HUES64 (cell line): ENCODE data around the gene TSPAN9.

Source experiments
- H3K27ac ChIP-seq: 2 replicates; pipeline ENCODE4 v1.7.0; 2013; ENCODE audit warnings: low read depth, low read length, inconsistent platforms
- H3K27me3 ChIP-seq: 2 replicates; pipeline ENCODE4 v1.6.1; 2013; ENCODE audit warnings: mild to moderate bottlenecking, low read length; ENCODE audit not compliant: insufficient read depth
- H3K36me3 ChIP-seq: 2 replicates; pipeline ENCODE4 v1.6.1; 2013; ENCODE audit warnings: mild to moderate bottlenecking, low read length; ENCODE audit not compliant: insufficient read depth
- H3K4me1 ChIP-seq: 2 replicates; pipeline ENCODE4 v1.6.1; 2013; ENCODE audit warnings: mild to moderate bottlenecking, low read length, moderate library complexity; ENCODE audit not compliant: insufficient read depth
- H3K4me3 ChIP-seq: 2 replicates; pipeline ENCODE4 v1.5.1; 2013; ENCODE audit warnings: mild to moderate bottlenecking, low read length, moderate library complexity
- H3K9ac ChIP-seq: 2 replicates; pipeline ENCODE4 v1.6.1; 2013; ENCODE audit warnings: mild to moderate bottlenecking, low read depth, low read length
- H3K9me3 ChIP-seq: 2 replicates; pipeline ENCODE4 v1.6.1; 2013; ENCODE audit warnings: low read depth, low read length; ENCODE audit not compliant: insufficient read depth
- WGBS: fragments of 150-250, 120-280 bp; methylation state at CpG from one replicate; pipeline ENCODE4 v1.1.7; 2013; ENCODE audit warnings: missing lambda C conversion rate; 5-methylcytosine and 5-hydroxymethylcytosine counted together

TSPAN9 gene

DNA sequence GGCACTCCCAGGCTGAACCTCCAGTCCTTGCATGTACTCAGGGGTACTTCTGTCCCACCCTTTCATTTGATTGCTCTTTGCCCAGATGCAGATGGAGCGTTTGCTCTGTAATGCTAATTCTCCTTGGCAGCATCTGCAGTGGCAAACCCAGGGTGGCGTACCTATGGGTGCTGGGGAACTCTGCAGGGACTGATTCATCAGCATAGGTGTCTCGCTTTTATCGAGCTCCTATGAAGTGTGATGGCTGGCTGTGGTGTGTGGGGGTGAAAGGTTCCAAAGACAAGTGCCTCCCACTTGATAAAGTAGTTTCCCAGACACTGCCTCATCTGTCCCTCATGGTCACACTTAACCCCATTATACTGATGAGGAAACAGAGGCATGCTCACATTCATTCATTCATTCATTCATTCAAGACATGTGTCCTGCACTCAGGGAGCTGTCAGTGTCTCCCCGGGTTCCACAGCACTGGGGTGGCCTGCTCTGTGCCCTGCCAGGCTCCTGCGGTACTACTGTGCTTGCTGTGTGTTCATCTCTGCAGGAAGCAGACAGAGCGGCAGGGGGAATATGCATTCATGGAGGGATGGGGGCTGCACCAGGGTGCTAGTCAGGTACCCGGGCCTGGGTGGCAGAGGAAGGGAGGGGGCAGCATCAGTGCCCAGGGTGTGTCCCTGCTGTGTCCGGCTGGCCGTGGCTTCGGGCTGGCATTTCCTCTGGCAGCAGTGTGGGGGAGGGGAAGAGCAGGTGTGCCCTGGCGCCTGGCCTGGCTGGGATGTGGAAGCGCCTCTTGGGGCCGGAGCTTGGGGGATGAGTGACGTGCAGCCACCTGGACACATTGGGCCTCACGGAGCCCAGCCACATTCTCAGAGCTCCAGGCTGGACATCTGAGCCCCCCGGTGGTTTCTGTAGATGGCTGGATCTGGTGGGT is 110.9 kb downstream of the TSPAN9 start:
- H3K4me3 ChIP-seq: no peak overlapping the region
- H3K9ac ChIP-seq: no peak overlapping the region
- H3K4me1 ChIP-seq: peaks cover 8% of the 10 kb centered on the region; the same call in 1 of the 2 replicates
- H3K27me3 ChIP-seq: no peaks in the 10 kb centered on the region
- 92% methylated on average over 17 of the region's 17 CpGs for WGBS
- no peak overlapping the region for H3K27ac ChIP-seq
- H3K36me3 ChIP-seq: no peaks in the 10 kb centered on the region
- no peaks in the 10 kb centered on the region for H3K9me3 ChIP-seq

DNA sequence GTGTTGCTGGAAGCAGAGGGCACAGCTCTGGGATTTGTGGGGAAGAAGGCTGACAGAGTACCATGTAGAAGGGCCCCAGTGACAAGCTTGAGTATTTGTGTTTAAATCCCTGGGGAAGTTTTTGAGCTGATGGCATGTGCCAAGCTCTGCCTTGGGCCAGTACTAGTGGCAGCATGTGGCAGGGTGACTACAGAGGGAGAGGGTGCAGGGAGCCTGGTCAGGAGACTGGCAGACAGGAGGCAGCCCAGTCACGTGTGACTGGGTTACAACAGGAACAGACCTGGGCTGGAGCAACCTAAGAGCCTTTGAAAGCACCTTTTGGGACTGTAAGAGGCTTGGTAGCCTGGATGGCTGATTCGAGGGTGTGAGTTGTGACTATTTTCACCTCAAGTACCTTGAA is 112.1 kb downstream of the TSPAN9 start:
- Histone ChIP-seq H3K36me3 (no peaks in the 10 kb centered on the region), H3K4me1 (peaks cover 8% of the 10 kb centered on the region; the same call in 1 of the 2 replicates), H3K27me3 (no peaks in the 10 kb centered on the region), H3K4me3 (no peak overlapping the region), H3K27ac (no peak overlapping the region), H3K9me3 (no peaks in the 10 kb centered on the region), H3K9ac (no peak overlapping the region)
- WGBS: 83% methylated on average over 2 of the region's 2 CpGs

DNA sequence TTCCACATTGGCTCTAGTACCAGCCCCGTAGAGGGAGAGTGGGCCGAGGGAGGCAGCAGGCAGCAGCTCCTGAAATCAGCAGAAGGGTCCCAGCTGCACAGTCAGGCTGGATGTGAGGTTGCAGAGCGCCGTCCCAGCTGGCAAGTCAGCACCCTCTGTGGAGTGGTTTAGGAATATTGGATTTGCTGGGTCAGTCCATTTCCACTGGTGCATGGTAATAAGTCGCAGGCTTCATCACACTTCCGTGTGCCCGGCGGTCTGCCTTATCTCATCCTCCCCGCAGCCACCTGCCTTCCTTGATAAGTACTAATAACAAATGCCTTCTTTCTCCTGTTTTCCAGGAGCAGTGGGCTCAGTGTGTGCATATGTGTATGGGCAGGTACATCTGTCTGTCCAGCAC is 112.9 kb downstream of the TSPAN9 start:
- H3K36me3 ChIP-seq: no peaks in the 10 kb centered on the region
- H3K9me3 ChIP-seq: no peaks in the 10 kb centered on the region
- no peak overlapping the region for H3K27ac ChIP-seq
- H3K4me1 ChIP-seq: peaks cover 10% of the 10 kb centered on the region
- no peaks in the 10 kb centered on the region for H3K27me3 ChIP-seq
- WGBS: 73% methylated on average over 9 of the region's 9 CpGs
- H3K9ac ChIP-seq: no peak overlapping the region
- H3K4me3 ChIP-seq: no peak overlapping the region

DNA sequence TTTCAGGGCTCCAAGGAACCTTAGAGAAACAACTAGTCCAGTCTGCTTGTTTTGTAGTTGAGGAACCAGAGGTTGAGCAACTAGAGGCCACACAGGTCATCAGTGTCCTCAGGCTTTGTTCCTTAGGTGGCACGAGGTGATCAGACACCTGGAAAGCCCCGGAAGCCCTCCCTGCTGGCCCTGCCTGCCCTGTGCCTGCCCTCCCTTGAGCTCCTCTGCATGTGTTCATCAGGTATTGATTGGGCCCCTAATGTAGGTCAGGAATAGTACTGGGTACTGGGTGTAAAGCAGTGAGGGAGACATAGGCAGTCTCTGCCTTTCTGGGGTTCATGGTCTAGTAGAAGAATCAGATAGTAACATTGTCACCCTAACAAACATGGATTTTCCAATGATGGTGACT is 114.3 kb downstream of the TSPAN9 start:
- H3K27me3 ChIP-seq: no peaks in the 10 kb centered on the region
- peaks cover 14% of the 10 kb centered on the region; the same call in 1 of the 2 replicates for H3K4me1 ChIP-seq
- no peaks in the 10 kb centered on the region for H3K36me3 ChIP-seq
- WGBS: 80% methylated on average over 2 of the region's 2 CpGs
- H3K9me3 ChIP-seq: no peaks in the 10 kb centered on the region
- H3K9ac ChIP-seq: no peak overlapping the region
- H3K4me3 ChIP-seq: no peak overlapping the region
- H3K27ac ChIP-seq: no peak overlapping the region

DNA sequence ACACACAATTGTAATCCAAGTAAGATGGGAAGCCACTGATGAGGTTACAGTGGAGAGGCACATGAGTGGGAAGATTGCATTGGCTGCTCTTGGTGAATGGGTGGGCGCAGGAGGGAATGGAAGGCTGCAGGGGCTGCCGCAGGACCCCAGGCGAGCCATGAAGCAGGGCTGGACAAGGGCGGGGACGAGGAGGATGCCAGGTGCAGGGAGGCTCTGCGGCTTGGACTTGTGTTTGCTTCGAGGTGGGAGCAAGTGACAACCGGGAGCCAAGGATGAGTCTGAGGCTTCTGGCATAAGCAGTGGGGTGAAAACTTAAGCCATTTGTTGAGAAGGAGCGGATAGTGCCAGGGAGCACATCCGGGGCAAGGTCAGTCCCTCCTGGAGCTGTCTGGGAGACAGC is 115.0 kb downstream of the TSPAN9 start:
- Histone ChIP-seq H3K36me3 (no peaks in the 10 kb centered on the region), H3K27ac (no peak overlapping the region), H3K4me1 (peaks cover 21% of the 10 kb centered on the region), H3K4me3 (no peak overlapping the region), H3K9me3 (no peaks in the 10 kb centered on the region), H3K9ac (no peak overlapping the region), H3K27me3 (no peaks in the 10 kb centered on the region)
- WGBS: 92% methylated on average over 10 of the region's 10 CpGs

DNA sequence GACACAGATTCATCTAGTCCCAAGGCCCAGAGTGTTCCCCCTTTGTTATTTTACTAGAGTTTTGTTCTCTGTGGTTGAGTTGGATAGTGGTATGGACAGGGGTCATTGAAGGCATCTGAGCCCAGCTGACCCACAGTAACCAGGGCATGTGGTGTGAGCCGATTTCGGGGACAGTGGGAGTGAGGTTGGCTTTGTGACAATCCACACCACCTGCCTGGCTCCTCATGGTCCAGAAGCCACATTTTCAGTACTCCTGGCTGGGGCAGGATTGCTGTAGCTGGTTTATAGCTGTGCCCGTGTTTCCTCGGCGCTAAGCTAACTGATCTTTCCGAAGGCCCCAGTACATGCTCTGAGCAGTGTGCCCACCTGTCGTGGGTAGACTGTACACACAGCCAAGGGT is 116.0 kb downstream of the TSPAN9 start:
- Histone ChIP-seq H3K4me1 (peaks cover 22% of the 10 kb centered on the region), H3K36me3 (no peaks in the 10 kb centered on the region), H3K4me3 (no peak overlapping the region), H3K9ac (no peak overlapping the region), H3K9me3 (no peaks in the 10 kb centered on the region), H3K27me3 (no peaks in the 10 kb centered on the region), H3K27ac (no peak overlapping the region)
- WGBS: 94% methylated on average over 7 of the region's 7 CpGs

DNA sequence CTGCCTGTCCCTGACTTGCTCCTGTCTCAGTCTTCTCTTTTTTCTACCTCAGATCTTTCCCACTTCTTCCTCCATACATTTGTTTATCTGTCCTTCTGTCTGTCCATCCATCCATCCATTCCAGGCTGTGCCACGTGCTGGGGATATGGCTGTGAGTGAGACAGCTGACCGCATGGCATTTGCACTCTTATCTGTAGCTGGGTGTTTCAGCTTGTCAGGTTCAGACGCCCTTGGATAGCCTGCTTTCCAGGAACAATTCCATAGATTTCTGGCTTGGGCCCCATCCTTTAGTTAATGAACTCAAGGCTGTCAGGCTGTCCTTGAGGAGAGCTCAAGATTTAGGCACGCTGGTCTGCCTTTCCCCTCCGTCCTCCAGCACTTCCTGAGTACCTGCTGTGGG is 116.6 kb downstream of the TSPAN9 start:
- no peak overlapping the region for H3K4me3 ChIP-seq
- H3K9ac ChIP-seq: no peak overlapping the region
- WGBS: 76% methylated on average over 5 of the region's 5 CpGs
- H3K9me3 ChIP-seq: no peaks in the 10 kb centered on the region
- peaks cover 1% of the 10 kb centered on the region for H3K27me3 ChIP-seq
- H3K27ac ChIP-seq: no peak overlapping the region
- H3K4me1 ChIP-seq: peaks cover 22% of the 10 kb centered on the region
- no peaks in the 10 kb centered on the region for H3K36me3 ChIP-seq

DNA sequence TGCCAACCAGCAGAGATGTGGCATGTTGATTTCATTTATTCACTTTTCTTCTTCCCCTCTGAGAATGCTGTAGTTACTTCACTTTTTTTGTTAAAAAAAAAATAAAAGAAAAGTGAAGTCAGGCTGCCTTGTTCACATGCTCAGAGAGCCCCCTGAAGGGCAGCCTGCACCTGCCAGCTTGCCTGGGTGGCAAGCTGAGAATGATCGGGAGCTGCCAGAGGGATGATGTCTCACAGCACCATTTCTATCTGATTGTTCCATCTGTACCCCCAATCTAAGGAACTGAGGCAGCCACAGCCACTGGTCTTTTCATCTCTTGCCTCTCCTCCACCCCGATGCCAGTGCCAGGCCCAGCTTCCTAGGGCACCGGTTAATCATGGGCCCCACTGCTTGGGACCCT is 118.2 kb downstream of the TSPAN9 start:
- Histone ChIP-seq H3K27ac (no peak overlapping the region), H3K4me1 (peaks cover 22% of the 10 kb centered on the region), H3K27me3 (peaks cover 16% of the 10 kb centered on the region), H3K4me3 (no peak overlapping the region), H3K36me3 (no peaks in the 10 kb centered on the region), H3K9ac (no peak overlapping the region), H3K9me3 (no peaks in the 10 kb centered on the region)
- 74% methylated on average over 3 of the region's 3 CpGs for WGBS

DNA sequence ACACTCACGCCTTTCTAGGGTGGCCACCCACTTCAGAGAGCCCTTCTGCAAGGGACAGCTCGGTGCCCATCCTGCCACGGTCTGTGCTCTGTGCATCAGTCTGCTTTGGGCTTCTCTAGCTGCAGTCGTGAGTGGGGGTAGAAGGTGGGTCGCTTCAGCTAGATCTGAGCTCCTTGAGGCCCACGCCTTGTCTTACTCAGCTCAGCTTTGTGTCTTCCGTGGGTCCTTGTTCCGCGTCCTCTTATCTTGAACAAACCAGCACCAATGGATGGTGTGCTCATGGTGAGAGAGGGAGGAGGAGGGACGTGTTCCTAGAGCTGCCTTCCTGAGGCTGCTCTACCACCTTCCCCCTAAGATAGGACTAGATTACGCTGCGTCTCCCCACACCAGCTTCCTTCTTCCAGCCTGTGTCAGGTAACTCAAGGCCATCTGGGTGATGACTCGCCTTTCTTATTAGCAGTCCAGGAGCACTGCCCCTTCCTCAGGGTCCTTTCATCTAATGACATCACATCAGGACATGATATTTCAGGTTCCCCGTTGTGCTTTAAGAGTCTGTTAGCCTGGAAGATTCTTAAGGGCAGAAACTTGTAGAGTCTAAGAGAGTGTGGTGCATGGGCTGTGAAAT is 118.8 kb downstream of the TSPAN9 start:
- WGBS: 82% methylated on average over 14 of the region's 14 CpGs
- Histone ChIP-seq H3K27ac (no peak overlapping the region), H3K4me1 (peaks cover 22% of the 10 kb centered on the region), H3K36me3 (no peaks in the 10 kb centered on the region), H3K9me3 (no peaks in the 10 kb centered on the region), H3K4me3 (no peak overlapping the region), H3K27me3 (peaks cover 22% of the 10 kb centered on the region), H3K9ac (no peak overlapping the region)

DNA sequence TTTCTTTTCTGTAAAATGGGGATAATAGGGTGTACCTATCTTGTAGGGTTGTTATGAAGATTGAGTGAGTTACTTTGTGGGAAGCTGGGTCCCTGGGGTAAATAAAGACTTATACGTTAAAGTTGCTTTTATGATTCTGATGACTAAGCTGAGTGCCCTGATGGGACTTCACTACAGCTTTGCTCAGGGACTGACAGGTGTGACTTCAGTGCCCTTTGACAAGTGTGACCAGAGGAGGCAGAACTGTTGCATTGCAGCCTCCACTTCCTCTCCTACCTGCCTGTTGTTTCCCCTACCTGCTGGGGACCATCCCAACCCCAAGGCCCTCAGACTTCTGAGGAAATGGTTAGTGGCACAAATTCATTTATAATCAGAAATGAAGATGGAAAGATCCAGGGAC is 119.3 kb downstream of the TSPAN9 start:
- no peak overlapping the region for H3K27ac ChIP-seq
- no peaks in the 10 kb centered on the region for H3K9me3 ChIP-seq
- peaks cover 27% of the 10 kb centered on the region for H3K27me3 ChIP-seq
- WGBS: 45% methylated on average over 1 of the region's 1 CpG
- no peaks in the 10 kb centered on the region for H3K36me3 ChIP-seq
- H3K4me1 ChIP-seq: peaks cover 26% of the 10 kb centered on the region
- no peak overlapping the region for H3K9ac ChIP-seq
- no peak overlapping the region for H3K4me3 ChIP-seq

DNA sequence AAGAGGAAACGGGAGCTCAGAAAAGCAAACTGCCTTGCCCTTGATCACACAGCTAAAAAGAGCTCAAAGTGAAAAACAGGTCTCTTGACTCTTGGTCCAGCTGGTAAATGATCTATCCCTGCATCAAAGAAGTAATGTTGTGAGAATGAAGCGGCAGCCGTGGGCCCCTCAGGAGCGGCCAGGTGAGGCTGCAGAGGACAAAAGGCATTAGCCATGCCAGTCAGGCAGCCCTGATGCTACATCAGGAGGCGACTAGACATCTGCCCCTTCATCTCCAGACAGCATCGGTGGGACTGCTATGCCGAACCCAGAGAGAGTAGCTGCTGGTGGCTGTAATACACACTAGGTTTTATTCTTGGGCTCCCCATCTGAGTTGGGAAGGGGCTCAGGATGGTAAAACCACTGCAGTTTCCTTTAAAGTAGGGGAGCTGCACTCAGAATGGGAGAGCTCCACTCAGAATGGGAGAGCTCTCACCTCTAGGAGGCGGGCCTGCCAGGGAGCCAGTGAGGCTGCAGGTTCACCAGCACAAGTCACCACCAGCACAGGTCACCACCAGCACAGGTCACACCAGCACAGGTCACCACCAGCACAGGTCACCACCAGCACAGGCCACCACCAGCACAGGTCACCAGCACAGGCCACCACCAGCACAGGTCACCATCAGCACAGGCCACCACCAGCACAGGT is 120.1 kb downstream of the TSPAN9 start:
- no peak overlapping the region for H3K27ac ChIP-seq
- H3K36me3 ChIP-seq: no peaks in the 10 kb centered on the region
- H3K4me3 ChIP-seq: no peak overlapping the region
- H3K4me1 ChIP-seq: peaks cover 32% of the 10 kb centered on the region
- WGBS: 70% methylated on average over 8 of the region's 8 CpGs
- no peak overlapping the region for H3K9ac ChIP-seq
- H3K27me3 ChIP-seq: peaks cover 35% of the 10 kb centered on the region
- H3K9me3 ChIP-seq: no peaks in the 10 kb centered on the region
